Activated CD4-positive, CD25-positive, alpha-beta regulatory T cell treated with anti-CD3 and anti-CD28 coated beads, Interleukin-2, amount 50 U/mL, for 72 hours (primary cell): Measurements from ENCODE around the gene LYAR.
A peak's percentile ranks its signal among the peaks of the same experiment; 100 is the strongest.
"Not testable (repeated sequence)": the region's sequence is repeated elsewhere in the genome, so short reads cannot be mapped to it uniquely, and the experiment has no call there.

ENCODE experiments used
- DNase-seq: peaks from one replicate; pipeline ENCODE4 v3.0.0; 2021

Gene LYAR

DNA sequence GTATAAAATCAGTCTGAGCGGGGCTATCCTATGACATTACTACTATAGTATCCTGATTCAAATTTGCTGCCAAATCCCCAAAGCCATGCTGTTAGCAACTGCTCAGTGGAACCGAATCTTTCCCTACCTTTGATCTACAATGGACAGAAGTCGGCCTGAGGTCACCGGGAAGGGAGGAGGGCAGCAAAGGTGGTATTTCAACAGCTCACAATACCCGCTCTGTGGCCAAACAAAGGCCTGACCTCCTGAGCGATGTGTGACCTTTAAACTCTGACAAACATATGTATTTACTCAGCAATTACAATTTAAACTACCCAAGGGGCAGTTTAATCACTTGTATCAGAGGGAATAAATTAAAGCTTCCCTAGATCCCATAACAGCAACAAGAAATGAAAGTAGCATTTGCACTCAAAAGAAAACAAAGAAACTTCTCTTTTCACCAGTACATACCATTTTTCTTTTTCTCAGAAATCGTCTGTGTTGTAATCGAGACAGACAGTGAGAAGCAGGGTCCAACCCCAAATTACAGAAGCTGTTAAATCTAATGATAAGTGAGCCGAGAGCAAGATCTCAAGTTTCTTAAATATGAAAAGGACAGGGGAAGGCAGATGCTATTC lies 30.4 kb downstream of the LYAR start:
- no peak for DNase-seq

GRCh38 chr4:4257705-4258104 lies 32.2 kb downstream of the LYAR start:
- DNase-seq: not testable (repeated sequence)

DNA sequence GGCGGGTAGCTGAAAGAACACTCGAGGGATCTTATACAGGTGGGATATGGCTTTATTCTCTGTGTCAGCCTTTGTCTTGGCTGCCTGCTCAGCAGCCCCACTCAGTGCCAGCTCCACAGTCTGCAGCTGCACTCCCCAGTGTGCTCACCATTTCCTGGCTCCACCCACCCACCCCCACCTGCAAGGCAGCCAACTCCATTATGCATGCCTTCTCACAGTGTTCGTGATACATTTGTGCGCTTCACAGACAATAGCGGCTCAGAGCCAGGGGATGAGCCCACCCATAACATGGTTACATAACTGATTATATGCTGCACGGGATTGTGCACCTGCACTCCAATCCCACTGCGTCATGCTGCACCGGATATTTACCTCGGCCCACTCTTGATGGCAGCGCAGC lies 33.2 kb downstream of the LYAR start:
- DNase-seq: no peak

DNA sequence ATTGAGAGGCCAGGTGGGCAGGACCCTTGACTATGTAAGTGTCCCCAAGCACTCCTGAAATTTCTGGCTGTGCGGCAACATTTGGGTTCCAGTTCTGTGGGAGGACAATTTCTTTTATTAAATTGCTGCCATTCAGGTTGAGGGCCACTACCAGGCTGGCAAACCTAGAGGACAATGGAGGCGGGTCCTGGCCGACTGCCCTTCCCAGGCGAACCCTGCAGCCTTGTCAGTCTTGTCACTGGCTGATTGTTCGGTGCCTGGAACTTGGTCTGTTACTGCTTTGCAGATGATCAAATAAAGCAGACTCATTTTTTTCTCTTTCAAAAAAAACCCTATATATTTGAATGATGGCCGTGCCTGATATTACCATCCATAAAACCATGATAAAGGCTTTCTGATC lies 35.3 kb downstream of the LYAR start:
- DNase-seq: no peak

GRCh38 chr4:4254199-4254598 lies 35.8 kb downstream of the LYAR start:
- DNase-seq: no peak

- no peak for DNase-seq
Measured at GRCh38 chr4:4249866-4250265, 40.1 kb downstream of the LYAR start.

DNA sequence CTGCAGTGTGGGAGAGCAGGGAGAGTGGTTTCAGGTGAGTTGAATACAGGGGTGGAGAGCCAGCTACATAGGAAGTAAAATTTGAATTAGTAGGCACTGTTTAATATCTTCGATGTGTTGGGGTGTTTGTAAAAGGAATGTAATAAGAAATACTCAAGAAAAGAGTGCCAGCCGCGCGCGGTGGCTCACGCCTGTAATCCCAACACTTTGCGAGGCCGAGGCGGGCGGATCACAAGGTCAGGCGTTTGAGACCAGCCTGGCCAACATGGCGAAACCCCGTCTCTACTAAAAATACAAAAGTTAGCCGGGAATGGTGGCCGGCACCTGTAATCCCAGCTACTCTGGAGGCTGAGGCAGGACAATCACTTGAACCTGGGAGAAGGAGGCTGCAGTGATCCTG lies 40.6 kb downstream of the LYAR start:
- not testable (repeated sequence) for DNase-seq

- no peak for DNase-seq
Measured at GRCh38 chr4:4248885-4249203, 41.1 kb downstream of the LYAR start.

DNA sequence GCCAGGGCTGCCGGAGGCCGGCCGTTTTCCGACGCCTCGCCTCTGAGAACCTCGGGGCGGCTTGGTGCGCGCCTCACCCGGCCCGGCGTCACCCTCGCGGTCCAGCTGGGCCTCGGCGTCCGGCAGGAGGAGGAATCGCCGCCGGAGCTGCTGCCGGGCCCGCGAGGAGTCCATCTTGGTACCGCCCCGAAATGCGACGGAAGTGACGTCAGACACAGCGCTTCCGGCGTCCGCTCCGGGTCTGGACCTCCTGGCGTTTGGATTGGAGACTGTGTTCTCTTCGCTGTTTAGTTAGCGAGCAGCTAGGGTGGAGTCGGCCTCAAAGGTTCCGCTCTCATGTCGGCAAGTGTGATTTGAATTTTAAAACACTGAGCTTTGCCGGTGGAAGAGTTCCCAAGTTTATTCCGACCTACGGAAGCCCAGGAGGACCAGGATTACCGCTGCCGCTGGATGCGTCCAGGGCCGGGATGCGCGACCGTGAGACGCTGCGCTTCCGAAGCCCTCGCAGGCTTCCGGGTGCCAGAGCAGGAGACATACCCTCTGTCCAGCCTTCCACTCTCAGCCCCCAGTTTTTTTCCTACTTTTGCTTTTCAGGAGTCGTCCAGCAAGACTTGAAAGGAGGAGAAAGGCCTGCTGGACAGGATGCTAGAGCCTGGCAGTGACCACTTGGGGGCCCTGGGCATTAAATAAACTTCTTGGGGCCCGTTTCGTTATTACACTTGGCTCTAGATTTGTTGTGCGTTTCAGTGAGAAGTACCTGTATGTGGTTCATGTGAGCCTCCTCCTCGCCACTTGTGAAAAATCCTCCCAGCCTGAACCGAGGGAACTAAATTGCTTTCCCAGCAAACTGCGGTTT lies 41.7 kb downstream of the LYAR start, which contains the start of gene TMEM128:
Gene TMEM128, minus strand, starts transcription at position 195 of the 856 bp plus-strand sequence. Its CDS starts 21 bp downstream, at position 174.
- DNase-seq: peak; percentile 90

GRCh38 chr4:4247696-4248028 lies 42.3 kb downstream of the LYAR start:
- no peak for DNase-seq

GRCh38 chr4:4245172-4245571 lies 44.8 kb downstream of the LYAR start:
- DNase-seq: no peak

DNA sequence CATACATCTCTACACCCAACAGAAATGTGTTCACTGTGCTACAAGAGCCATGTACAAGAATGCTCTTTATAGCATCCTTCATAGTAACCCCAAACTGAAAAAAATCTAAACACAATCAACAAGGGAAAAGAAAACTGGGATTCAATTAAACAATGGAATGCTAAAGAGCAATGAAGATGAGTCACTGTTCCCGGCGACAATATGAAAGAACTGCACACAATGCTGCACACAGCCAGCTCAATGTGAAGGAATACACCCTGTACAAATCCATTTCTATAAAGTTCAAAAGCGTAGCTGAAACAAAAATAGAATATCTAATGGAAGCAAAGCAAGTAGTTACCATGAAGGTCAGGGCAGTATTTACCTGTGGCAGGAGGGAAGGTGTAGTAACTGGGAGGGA lies 50.4 kb downstream of the LYAR start:
- not testable (repeated sequence) for DNase-seq

DNA sequence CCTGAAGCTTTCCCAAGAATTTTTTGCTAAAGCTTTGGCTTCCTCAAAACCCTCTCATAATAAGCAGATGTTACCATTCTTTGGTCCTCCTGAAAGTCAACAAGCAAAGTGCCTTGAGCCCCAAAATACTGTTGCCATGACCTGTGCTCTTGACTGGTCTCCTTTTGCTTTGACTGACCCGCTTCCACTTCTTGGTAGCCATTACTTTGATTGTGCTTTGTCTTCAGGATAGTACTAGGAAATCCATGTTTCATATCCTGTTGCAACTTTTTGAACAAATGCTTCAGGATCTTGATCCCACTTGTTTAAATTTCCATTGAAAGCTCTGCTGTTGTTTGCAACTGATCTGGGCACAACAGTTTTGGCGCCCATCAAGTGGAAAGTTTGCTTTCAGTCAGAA lies 56.3 kb downstream of the LYAR start:
- no peak for DNase-seq

DNA sequence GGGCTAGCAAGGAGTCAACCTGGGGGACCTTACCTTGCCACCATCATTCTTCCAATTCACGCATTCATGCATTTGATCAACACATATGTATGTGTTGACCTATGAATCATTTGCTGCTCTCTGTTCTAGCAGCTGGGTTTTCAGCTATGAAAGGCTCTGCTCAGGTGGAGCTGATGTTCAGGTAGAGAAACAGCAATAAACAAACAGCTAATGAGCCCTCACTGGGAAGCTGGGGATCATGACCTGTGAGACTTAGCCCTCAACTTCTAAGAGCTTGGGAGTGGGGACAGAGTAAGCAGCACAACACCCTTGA lies 61.6 kb downstream of the LYAR start:
- no peak for DNase-seq

- no peak for DNase-seq
Measured at GRCh38 chr4:4227510-4228355, 62.2 kb downstream of the LYAR start.

- no peak for DNase-seq
Measured at GRCh38 chr4:4226606-4227438, 63.1 kb downstream of the LYAR start, which contains the start of gene OTOP1. Gene OTOP1 (minus strand): TSS chr4:4226929. CDS start chr4:4226864, 65 bp downstream.

DNA sequence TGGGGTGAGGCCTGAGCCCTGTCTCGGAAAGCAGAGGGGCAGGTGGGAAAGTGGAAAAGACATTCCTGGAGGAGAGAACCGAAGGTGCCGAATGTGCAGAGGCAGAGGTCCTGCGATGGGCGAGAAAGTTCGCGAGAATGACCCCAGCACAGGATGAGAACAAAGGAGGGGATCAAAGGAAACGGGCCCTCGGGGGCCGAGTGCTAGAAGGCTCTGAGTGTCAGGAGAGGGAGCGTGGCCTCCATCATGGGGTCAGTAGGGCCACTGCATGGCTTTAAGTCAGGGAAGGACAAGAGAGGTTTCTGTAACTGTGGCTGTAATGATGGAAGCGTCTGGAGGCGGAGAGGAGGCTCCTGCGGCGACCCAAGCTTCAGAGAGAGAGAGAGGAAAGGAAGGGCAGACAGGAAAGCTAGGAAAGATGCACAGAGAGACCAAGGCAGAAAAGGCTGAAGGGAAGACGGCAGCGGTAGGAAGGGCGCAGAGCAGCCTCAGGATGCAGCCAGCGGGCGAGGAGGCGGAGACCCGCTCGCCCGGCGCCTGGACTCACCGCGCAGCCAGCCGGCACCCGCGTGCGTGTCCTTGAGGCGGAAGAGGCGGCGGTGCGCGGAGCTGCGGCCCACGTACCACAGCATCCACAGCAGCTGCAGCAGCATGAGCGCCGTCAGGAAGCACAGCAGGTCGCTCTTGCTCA lies 63.9 kb downstream of the LYAR start:
- DNase-seq: no peak
